Kidney (tissue), 14 donors: ENCODE results near the gene TMIE. TPM values are rescaled to one million over a fixed set of nuclear protein-coding genes. Genes with fewer than 3 reads are reported as not detected.

Source experiments
- DNase-seq, 5 donors: peaks; one replicate each; pipeline ENCODE4 v3.0.0-alpha.2; 2013 to 2020
- FAIRE-seq: peaks from 2 replicates; lab custom pipeline; 2012; peaks lifted over from hg19 to GRCh38; lab: Jason Lieb, UNC
- H3K27ac ChIP-seq, 2 donors: one replicate each; pipeline ENCODE4 v1.7.0; 2013; ENCODE audit warnings: low read depth in 2 of 2, low read length in 2 of 2, inconsistent platforms in 1 of 2
- H3K27me3 ChIP-seq: one replicate; pipeline ENCODE4 v1.7.1; 2013; ENCODE audit warnings: low read length, inconsistent platforms; ENCODE audit not compliant: control insufficient read depth, insufficient read depth
- H3K36me3 ChIP-seq, 3 donors: one replicate each; pipeline versions ENCODE4 v1.7.0 to v1.7.1; 2013; ENCODE audit warnings: low read length in 3 of 3, control low read depth in 1 of 3, inconsistent platforms in 1 of 3; ENCODE audit not compliant: insufficient read depth in 3 of 3, control insufficient read depth in 2 of 3
- H3K4me1 ChIP-seq, 3 donors: one replicate each; pipeline versions ENCODE4 v1.7.0 to v1.7.1; 2013; ENCODE audit warnings: low read length in 3 of 3, inconsistent platforms in 1 of 3, low read depth in 1 of 3; ENCODE audit not compliant: control insufficient read depth in 2 of 3, insufficient read depth in 2 of 3
- H3K4me3 ChIP-seq, 3 donors: one replicate each; pipeline versions ENCODE4 v1.7.0 to v1.8.1; 2013; ENCODE audit warnings: low read length in 3 of 3, control low read depth in 1 of 3, inconsistent platforms in 1 of 3
- H3K9ac ChIP-seq, 3 donors: one replicate each; pipeline versions ENCODE4 v1.7.0 to v1.7.1; 2013; ENCODE audit warnings: low read length in 3 of 3, control low read depth in 1 of 3, inconsistent platforms in 1 of 3
- H3K9me3 ChIP-seq, 3 donors: one replicate each; pipeline versions ENCODE4 v1.7.0 to v1.7.1; 2013; ENCODE audit warnings: low read length in 3 of 3, control low read depth in 1 of 3, inconsistent platforms in 1 of 3; ENCODE audit not compliant: control insufficient read depth in 2 of 3, insufficient read depth in 1 of 3
- intact Hi-C: fragments of 100-400 bp; cut with DNase I; formaldehyde crosslinking; loops from one replicate; pipeline ENCODE4 v1.11.1; 2022
- polyA plus RNA-seq: library from polyadenylated mRNA; stranded (reverse); fragments of 350-450 nt; fragmentation: Illumina TruSeq; extraction: RNeasy Lipid Tissue Mini Kit (QIAGEN cat#74804); gene quantifications from one replicate; pipeline ENCODE4 v1.2.3, GENCODE V29; 2014; ENCODE audit warnings: low read depth, low replicate concordance; ENCODE audit not compliant: insufficient read depth
- total RNA-seq: library from RNA; stranded (reverse); fragmentation: NEBNext Ultra II Directional; extraction: Animal tissue kit (Norgen Biotek cat#: 25700); gene quantifications from one replicate; pipeline ENCODE4 v1.2.1, GENCODE V29; 2021
- TF ChIP-seq, protein P1 (sequence below): IDR thresholded peaks from 3 replicates; pipeline ENCODE4 v1.5.1; 2012; ENCODE audit warnings: mild to moderate bottlenecking, moderate library complexity, borderline replicate concordance; ENCODE audit not compliant: insufficient read depth; ENCODE audit errors: extremely low read depth
- donor health status: control.
- donor health status: control.
- donor health status: control.
- donor health status: control.
- donor health status: control.
- donor health status: DM: yes; HTN: yes; CAD: no.
- donor health status: Normal renal cell carcinoma (clear cell type).

Gene TMIE
- total and polyA plus RNA-seq, 2 donors from 2014 or later: 0.79 to 1.3 TPM

GRCh38 chr3:46695177-46695961 lies 5.8 kb upstream of the TMIE start:
- no peaks in the 10 kb centered on the region for H3K27me3 ChIP-seq
- peaks cover 0 to 55% (median 9%) of the 10 kb centered on the region in 3 donors for H3K4me1 ChIP-seq
- H3K4me3 ChIP-seq: no peak overlapping the region
- H3K27ac ChIP-seq: peak overlapping the region; percentile 51 to 65
- FAIRE-seq: no peak
- no peaks in the 10 kb centered on the region for H3K36me3 ChIP-seq
- peak in 1 of 5 donors; percentile 53 for DNase-seq
- intact Hi-C loops: no loop called here
- TF ChIP-seq, protein P1, sequence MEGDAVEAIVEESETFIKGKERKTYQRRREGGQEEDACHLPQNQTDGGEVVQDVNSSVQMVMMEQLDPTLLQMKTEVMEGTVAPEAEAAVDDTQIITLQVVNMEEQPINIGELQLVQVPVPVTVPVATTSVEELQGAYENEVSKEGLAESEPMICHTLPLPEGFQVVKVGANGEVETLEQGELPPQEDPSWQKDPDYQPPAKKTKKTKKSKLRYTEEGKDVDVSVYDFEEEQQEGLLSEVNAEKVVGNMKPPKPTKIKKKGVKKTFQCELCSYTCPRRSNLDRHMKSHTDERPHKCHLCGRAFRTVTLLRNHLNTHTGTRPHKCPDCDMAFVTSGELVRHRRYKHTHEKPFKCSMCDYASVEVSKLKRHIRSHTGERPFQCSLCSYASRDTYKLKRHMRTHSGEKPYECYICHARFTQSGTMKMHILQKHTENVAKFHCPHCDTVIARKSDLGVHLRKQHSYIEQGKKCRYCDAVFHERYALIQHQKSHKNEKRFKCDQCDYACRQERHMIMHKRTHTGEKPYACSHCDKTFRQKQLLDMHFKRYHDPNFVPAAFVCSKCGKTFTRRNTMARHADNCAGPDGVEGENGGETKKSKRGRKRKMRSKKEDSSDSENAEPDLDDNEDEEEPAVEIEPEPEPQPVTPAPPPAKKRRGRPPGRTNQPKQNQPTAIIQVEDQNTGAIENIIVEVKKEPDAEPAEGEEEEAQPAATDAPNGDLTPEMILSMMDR: peak; percentile 11
- no peak overlapping the region for H3K9ac ChIP-seq
- H3K9me3 ChIP-seq: no peaks in the 10 kb centered on the region

- no peak overlapping the region for H3K9ac ChIP-seq
- intact Hi-C loops: no loop called here
- peak in 1 of 5 donors; percentile 29 for DNase-seq
- TF ChIP-seq, protein P1: no peak
- H3K27ac ChIP-seq: peak overlapping the region; percentile 51 to 65
- H3K9me3 ChIP-seq: no peaks in the 10 kb centered on the region
- H3K27me3 ChIP-seq: no peaks in the 10 kb centered on the region
- H3K4me3 ChIP-seq: no peak overlapping the region
- FAIRE-seq: no peak
- peaks cover 0 to 52% (median 13%) of the 10 kb centered on the region in 3 donors for H3K4me1 ChIP-seq
- H3K36me3 ChIP-seq: no peaks in the 10 kb centered on the region
Observed at GRCh38 chr3:46695962-46696894, 5.0 kb upstream of the TMIE start.

DNA sequence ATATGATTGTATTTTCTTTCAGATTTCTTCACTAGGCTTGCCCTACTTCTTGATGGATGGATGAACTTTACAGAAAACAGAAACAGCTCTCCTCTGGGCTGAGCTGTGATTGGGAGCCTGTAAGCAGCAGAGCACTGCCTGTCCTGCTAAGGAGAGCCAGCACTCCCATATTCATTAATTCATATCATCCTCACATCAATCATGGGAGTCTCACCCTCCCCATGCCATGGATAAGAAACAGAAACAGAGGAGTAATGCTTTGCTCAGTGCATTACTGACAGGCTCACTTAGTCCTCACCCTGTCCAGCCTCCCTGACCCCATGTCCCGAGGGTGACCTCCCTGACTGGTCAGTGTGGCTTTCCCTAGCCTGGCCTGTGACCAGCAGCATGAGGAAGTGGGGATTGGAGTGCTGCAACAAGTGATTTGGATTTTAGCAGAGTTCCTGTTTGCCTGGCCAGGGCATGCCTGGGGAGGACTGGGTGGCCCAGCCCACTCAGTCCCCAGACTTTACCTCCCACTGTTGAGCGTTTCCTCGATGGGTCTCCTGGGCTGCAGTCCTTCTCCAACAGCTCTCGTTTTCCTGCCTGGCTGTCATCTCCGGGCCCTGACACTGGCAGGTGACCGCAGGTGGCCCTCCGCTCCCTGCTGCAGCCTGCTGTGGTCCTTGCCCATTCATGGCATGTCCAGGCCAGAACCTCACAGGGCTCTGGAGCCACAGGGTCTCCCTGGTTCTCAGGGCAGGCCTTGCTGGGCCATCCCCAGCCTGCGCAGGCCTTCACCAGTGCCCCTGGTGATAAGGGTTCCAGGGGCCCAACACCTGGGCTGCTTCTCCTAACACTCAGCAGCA lies 1.3 kb upstream of the TMIE start:
- no peaks in the 10 kb centered on the region for H3K27me3 ChIP-seq
- intact Hi-C loops: no loop called here
- H3K36me3 ChIP-seq: no peaks in the 10 kb centered on the region
- FAIRE-seq: no peak
- H3K4me3 ChIP-seq: no peak overlapping the region
- TF ChIP-seq, protein P1: no peak
- H3K9me3 ChIP-seq: no peaks in the 10 kb centered on the region
- no peak overlapping the region for H3K27ac ChIP-seq
- no peak overlapping the region for H3K9ac ChIP-seq
- DNase-seq: peak in 1 of 5 donors; percentile 92
- peaks cover 0 to 38% (median 13%) of the 10 kb centered on the region in 3 donors for H3K4me1 ChIP-seq
